Progenitor cell of endocrine pancreas (in vitro differentiated cells): ENCODE results near the gene TTLL3. TPM values are rescaled to one million over a fixed set of nuclear protein-coding genes. Genes with fewer than 3 reads are reported as not detected.

ENCODE experiments used
- DNase-seq: peaks from one replicate; pipeline ENCODE4 v3.0.0; 2021; ENCODE audit warnings: low spot score; ENCODE audit not compliant: unreplicated experiment
- H3K27ac Mint-ChIP-seq: 2 replicates; pipeline ENCODE4 v1.8.0; 2021; ENCODE audit warnings: mild to moderate bottlenecking, moderate library complexity, mixed read lengths
- H3K27me3 Mint-ChIP-seq: 2 replicates; pipeline ENCODE4 v1.8.0; 2021; ENCODE audit warnings: mixed read lengths
- H3K36me3 Mint-ChIP-seq: 2 replicates; pipeline ENCODE4 v1.8.0; 2022; ENCODE audit warnings: mixed read lengths; ENCODE audit not compliant: insufficient read depth
- H3K4me1 Mint-ChIP-seq: 2 replicates; pipeline ENCODE4 v1.8.0; 2021; ENCODE audit warnings: low read depth, mixed read lengths
- H3K4me3 Mint-ChIP-seq: 2 replicates; pipeline ENCODE4 v1.8.0; 2021; ENCODE audit warnings: low read depth, mild to moderate bottlenecking, moderate library complexity, mixed read lengths
- H3K9me3 Mint-ChIP-seq: 2 replicates; pipeline ENCODE4 v1.8.0; 2021; ENCODE audit warnings: low read depth, mixed read lengths
- CTCF ChIP-seq: fragments of 200-600 bp; sonication (generic); IDR thresholded peaks from one replicate; pipeline ENCODE4 v1.5.0; 2021; ENCODE audit warnings: antibody characterized with exemption, mild to moderate bottlenecking; ENCODE audit not compliant: unreplicated experiment
- total RNA-seq: library from RNA; stranded (reverse); gene quantifications from 2 replicates; pipeline ENCODE4 v1.2.1, GENCODE V29; 2021

Gene TTLL3
- total RNA-seq, 1 donor from 2014 or later: 51.6 TPM

GRCh38 chr3:9776896-9777693, 33.0 kb upstream of the TTLL3 start:
- Mint-ChIP-seq H3K4me1 (no peaks in the 10 kb centered on the region), H3K27me3 (no peaks in the 10 kb centered on the region)
- TF ChIP-seq CTCF: no peak

DNA sequence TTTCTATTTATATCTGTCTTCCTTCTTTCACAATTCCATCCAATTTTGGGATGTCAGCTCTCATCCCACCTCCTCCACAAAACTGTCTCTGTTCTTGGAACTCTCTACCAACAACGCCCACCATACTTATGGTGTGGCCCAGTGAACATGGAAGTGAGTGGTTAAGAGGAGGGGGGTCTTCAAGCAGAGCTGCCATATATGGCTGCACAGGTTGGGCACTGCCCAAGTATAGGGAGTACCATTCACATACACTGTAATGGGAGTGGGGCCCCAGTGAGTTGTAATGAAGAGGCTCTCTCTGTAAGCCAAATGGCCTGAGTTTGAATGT, 32.4 kb upstream of the TTLL3 start:
- Mint-ChIP-seq H3K27me3 (no peaks in the 10 kb centered on the region), H3K27ac (no peak overlapping the region), H3K36me3 (no peaks in the 10 kb centered on the region), H3K4me3 (no peak overlapping the region), H3K9me3 (no peaks in the 10 kb centered on the region), H3K4me1 (no peaks in the 10 kb centered on the region)
- DNase-seq: no peak
- no peak for TF ChIP-seq CTCF

More at GRCh38 chr3:9776896-9777693, 33.0 kb upstream of the TTLL3 start:
- no peak overlapping the region for H3K4me3 Mint-ChIP-seq
- no peaks in the 10 kb centered on the region for H3K36me3 Mint-ChIP-seq
- no peaks in the 10 kb centered on the region for H3K9me3 Mint-ChIP-seq
- DNase-seq: no peak
- H3K27ac Mint-ChIP-seq: no peak overlapping the region

GRCh38 chr3:9778143-9779074, 31.7 kb upstream of the TTLL3 start:
- no peak for TF ChIP-seq CTCF
- H3K9me3 Mint-ChIP-seq: no peaks in the 10 kb centered on the region
- H3K4me1 Mint-ChIP-seq: no peaks in the 10 kb centered on the region
- no peak for DNase-seq
- H3K4me3 Mint-ChIP-seq: no peak overlapping the region
- H3K36me3 Mint-ChIP-seq: peaks cover 3% of the 10 kb centered on the region
- no peaks in the 10 kb centered on the region for H3K27me3 Mint-ChIP-seq
- H3K27ac Mint-ChIP-seq: no peak overlapping the region

- Mint-ChIP-seq H3K27me3 (no peaks in the 10 kb centered on the region), H3K27ac (no peak overlapping the region)
Measured at GRCh38 chr3:9779075-9779593, 30.9 kb upstream of the TTLL3 start.

More at GRCh38 chr3:9779075-9779593, 30.9 kb upstream of the TTLL3 start:
- TF ChIP-seq CTCF: no peak
- DNase-seq: no peak
- H3K4me3 Mint-ChIP-seq: no peak overlapping the region
- peaks cover 3% of the 10 kb centered on the region for H3K36me3 Mint-ChIP-seq
- H3K9me3 Mint-ChIP-seq: no peaks in the 10 kb centered on the region
- H3K4me1 Mint-ChIP-seq: no peaks in the 10 kb centered on the region
